ENCODE measurements around the gene FGFBP2. TPM values are rescaled to one million over a fixed set of nuclear protein-coding genes. Genes with fewer than 3 reads are reported as not detected.
A peak's percentile ranks its signal among the peaks of the same experiment; 100 is the strongest.

The FGFBP2 gene
- total RNA-seq, 4 donors from 2014 or later, result 33.0 to 337 (median 145) TPM

GRCh38 chr4:15982842-15983524 is 20.0 kb upstream of the FGFBP2 start:
- 73 to 75% methylated on average over 8 of the region's 8 CpGs for WGBS, 2 donors
- no peak for DNase-seq (ENCODE audit: low spot score in 2 of 2)

GRCh38 chr4:15976456-15977447 is 13.8 kb upstream of the FGFBP2 start:
- H3K4me3 ChIP-seq, result no peak overlapping the region
- H3K27me3 ChIP-seq, result no peaks in the 10 kb centered on the region
- H3K9me3 ChIP-seq, result no peaks in the 10 kb centered on the region
- no peaks in the 10 kb centered on the region for H3K36me3 ChIP-seq
- H3K27ac ChIP-seq, result no peak overlapping the region
- TF ChIP-seq EP300 (IDR thresholded peaks at IDR 0.05) (no peak), CTCF (IDR thresholded peaks at IDR 0.05) (no peak), POLR2A (IDR thresholded peaks at IDR 0.05) (no peak)
- DNase-seq (ENCODE audit: low spot score in 2 of 2), result no peak
- H3K4me1 ChIP-seq, result no peaks in the 10 kb centered on the region
- WGBS, 2 donors, result 73 to 82% methylated on average over 7 of the region's 7 CpGs

More at GRCh38 chr4:15982842-15983524, 20.0 kb upstream of the FGFBP2 start:
- H3K4me1 ChIP-seq, result no peaks in the 10 kb centered on the region
- H3K36me3 ChIP-seq, result no peaks in the 10 kb centered on the region
- H3K9me3 ChIP-seq, result no peaks in the 10 kb centered on the region
- H3K27ac ChIP-seq, result peak overlapping the region in 1 of 4 donors; percentile 40
- TF ChIP-seq CTCF (IDR thresholded peaks at IDR 0.05) (no peak), EP300 (IDR thresholded peaks at IDR 0.05) (no peak), POLR2A (IDR thresholded peaks at IDR 0.05) (no peak)
- H3K27me3 ChIP-seq, result no peaks in the 10 kb centered on the region
- H3K4me3 ChIP-seq, result no peak overlapping the region

GRCh38 chr4:15971068-15971801 is 8.3 kb upstream of the FGFBP2 start:
- 85 to 89% methylated on average over 8 to 9 of the region's 9 CpGs for WGBS, 2 donors
- TF ChIP-seq CTCF (IDR thresholded peaks at IDR 0.05) (no peak), EP300 (IDR thresholded peaks at IDR 0.05) (no peak), POLR2A (IDR thresholded peaks at IDR 0.05) (no peak)

GRCh38 chr4:15968551-15969300 is 5.8 kb upstream of the FGFBP2 start:
- Histone ChIP-seq H3K4me1 (peaks cover 0 to 2% (median under 1%) of the 10 kb centered on the region in 4 donors), H3K27ac (no peak overlapping the region), H3K36me3 (no peaks in the 10 kb centered on the region), H3K9me3 (no peaks in the 10 kb centered on the region), H3K27me3 (no peaks in the 10 kb centered on the region), H3K4me3 (no peak overlapping the region)
- TF ChIP-seq EP300 (IDR thresholded peaks at IDR 0.05) (no peak), POLR2A (IDR thresholded peaks at IDR 0.05) (no peak), CTCF (IDR thresholded peaks at IDR 0.05) (no peak)
- WGBS, 2 donors, result 78 to 81% methylated on average over 11 of the region's 11 CpGs
- DNase-seq (ENCODE audit: low spot score in 2 of 2), result no peak

More at GRCh38 chr4:15971068-15971801, 8.3 kb upstream of the FGFBP2 start:
- Histone ChIP-seq H3K4me1 (no peaks in the 10 kb centered on the region), H3K9me3 (no peaks in the 10 kb centered on the region), H3K27me3 (no peaks in the 10 kb centered on the region), H3K27ac (no peak overlapping the region), H3K4me3 (no peak overlapping the region), H3K36me3 (no peaks in the 10 kb centered on the region)
- no peak for DNase-seq (ENCODE audit: low spot score in 2 of 2)
